ENCODE data around the gene HAO2. TPM values are rescaled to one million over a fixed set of nuclear protein-coding genes. Genes with fewer than 3 reads are reported as not detected.

The HAO2 gene
- total RNA-seq, 6 experiments from 2014 or later: not detected

DNA sequence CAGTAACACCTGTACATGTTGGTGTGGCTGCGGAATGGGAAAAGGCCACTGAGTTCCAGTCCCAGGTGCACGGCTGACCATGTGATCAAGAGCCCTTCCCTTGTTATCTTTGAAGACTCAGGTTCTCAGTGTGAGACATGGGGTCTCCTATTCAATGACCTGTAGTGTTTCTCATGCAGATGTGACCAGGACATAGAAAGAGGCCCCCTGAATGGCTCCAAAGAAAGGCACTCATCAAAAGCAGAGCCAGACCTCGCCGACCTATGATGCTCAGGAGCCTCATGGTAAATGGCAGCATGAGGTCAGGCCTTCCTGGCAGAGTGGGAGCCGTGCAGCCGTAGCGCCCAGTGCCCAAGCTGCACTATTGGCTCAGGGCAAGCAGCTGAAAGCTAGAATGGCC, 42.3 kb upstream of the HAO2 start:
- Mint-ChIP-seq H3K36me3 (ENCODE audit: low read depth) (no peaks in the 10 kb centered on the region), H3K9me3 (no peaks in the 10 kb centered on the region)

DNA sequence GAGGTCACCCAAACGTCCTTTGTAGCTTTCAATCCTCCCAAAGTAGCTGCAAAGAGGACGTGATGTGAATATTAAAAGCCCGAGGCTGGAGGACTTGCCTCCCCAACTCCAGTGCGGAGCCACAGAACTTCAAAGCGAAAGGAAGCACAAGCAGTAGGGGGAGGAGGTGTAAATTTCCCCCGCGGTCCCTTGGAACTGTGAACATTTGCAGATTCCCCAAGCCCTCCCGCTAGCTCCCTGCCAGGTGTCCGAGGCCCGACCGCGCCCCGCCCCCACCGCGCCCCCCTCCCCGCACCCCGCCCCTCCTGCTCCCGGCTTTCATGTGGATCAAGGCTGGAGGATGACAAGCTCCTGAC, 41.5 kb upstream of the HAO2 start:
- Mint-ChIP-seq H3K27me3 (ENCODE audit: insufficient read depth) (peaks cover 24% of the 10 kb centered on the region), H3K4me3 (peak overlapping the region; percentile 71; the same call in 1 of the 2 replicates), H3K36me3 (ENCODE audit: low read depth) (no peaks in the 10 kb centered on the region), H3K9me3 (no peaks in the 10 kb centered on the region), H3K4me1 (ENCODE audit: low read depth) (peaks cover 23% of the 10 kb centered on the region), H3K27ac (no peak overlapping the region)
- no peak for DNase-seq
- TF ChIP-seq, protein P1, sequence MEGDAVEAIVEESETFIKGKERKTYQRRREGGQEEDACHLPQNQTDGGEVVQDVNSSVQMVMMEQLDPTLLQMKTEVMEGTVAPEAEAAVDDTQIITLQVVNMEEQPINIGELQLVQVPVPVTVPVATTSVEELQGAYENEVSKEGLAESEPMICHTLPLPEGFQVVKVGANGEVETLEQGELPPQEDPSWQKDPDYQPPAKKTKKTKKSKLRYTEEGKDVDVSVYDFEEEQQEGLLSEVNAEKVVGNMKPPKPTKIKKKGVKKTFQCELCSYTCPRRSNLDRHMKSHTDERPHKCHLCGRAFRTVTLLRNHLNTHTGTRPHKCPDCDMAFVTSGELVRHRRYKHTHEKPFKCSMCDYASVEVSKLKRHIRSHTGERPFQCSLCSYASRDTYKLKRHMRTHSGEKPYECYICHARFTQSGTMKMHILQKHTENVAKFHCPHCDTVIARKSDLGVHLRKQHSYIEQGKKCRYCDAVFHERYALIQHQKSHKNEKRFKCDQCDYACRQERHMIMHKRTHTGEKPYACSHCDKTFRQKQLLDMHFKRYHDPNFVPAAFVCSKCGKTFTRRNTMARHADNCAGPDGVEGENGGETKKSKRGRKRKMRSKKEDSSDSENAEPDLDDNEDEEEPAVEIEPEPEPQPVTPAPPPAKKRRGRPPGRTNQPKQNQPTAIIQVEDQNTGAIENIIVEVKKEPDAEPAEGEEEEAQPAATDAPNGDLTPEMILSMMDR (IDR thresholded peaks at IDR 0.05): no peak

More for the DNA sequence above, 42.3 kb upstream of the HAO2 start:
- peaks cover 29% of the 10 kb centered on the region for H3K27me3 Mint-ChIP-seq (ENCODE audit: insufficient read depth)
- no peak overlapping the region for H3K4me3 Mint-ChIP-seq
- TF ChIP-seq, protein P1 (IDR thresholded peaks at IDR 0.05): no peak
- H3K4me1 Mint-ChIP-seq (ENCODE audit: low read depth): peaks cover 23% of the 10 kb centered on the region
- H3K27ac Mint-ChIP-seq: no peak overlapping the region
- DNase-seq: no peak

DNA sequence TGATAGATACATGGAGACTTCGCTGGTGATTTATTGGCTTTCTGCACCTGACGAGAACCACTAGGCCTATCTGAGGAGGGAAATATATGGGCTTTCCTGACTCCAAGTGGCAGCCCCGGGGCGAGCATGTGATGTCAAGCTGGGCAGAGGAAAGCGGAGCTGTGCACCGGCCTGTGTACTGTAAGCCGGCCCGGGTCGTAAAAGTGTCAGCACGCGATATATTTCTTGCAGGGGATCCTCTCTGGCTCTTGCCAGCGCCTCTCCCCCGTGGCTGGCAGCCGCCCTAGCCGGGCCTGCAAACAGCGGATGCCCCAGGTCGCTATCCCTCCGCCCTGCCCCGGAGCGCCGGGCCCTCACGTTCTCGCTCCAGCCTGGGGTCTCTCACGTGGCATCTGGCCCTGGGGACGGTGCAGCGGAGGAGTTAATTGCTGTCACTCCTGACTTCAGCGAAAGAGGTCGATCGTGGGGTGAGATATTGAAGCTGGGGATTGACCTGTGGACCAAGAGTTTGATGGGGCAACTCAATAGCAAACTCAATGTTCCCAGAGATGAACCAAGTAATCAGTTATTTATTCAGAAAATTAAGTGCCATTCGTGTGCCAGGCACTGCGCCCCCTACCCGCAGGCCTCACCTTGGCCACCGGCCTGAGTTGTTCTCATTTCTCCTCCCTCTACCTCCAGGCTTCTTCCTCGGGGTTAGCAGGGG, 41.0 kb upstream of the HAO2 start:
- Mint-ChIP-seq H3K4me3 (peak overlapping the region; percentile 71; the same call in 1 of the 2 replicates), H3K27me3 (ENCODE audit: insufficient read depth) (peaks cover 27% of the 10 kb centered on the region), H3K4me1 (ENCODE audit: low read depth) (peaks cover 23% of the 10 kb centered on the region), H3K36me3 (ENCODE audit: low read depth) (no peaks in the 10 kb centered on the region), H3K9me3 (no peaks in the 10 kb centered on the region), H3K27ac (no peak overlapping the region)
- no peak for DNase-seq
- TF ChIP-seq, protein P1 (IDR thresholded peaks at IDR 0.05): peak; percentile 64

DNA sequence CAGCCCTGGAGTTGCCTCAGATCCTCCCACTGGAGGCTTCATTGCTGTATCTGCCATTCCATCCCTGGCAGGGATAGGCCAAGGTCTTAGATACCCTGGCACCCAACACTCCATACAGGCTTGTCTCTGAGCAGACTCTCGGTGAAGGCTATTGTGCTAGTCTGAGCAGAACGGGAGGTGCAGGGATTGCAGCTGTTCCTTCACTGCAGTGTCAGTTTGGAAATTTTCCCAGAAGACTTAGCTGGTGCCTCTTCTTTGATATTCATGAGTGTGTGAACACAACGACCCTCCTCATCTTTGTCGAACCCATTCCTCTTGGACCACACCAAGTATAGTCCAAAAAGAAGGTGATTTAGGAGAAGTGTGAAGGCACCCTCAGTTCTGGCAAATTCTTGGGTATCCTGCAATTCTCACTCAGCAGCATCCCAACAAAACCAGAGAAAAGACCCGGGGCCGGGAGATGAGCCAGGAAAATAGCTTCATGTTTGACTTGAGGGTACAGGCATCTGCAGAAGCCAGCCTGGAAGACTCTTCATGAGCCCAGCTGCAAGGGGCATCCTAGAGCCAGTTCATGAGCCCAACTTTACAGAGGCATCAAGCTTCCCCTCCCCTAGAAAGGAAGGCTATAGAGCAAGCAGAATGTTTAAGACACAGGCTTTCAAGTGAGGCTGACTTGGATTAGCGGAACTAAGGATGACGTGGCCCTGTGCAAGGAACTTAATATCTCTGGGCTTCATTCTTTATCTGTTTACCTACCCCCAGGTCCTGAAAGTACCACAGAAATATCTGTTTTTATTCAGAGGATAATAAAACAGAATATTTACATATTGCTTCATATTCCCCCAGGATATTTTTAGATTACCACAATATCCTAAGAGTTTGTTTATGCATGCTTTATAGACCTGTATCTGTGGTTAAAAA, 38.8 kb upstream of the HAO2 start:
- peaks cover 23% of the 10 kb centered on the region for H3K4me1 Mint-ChIP-seq (ENCODE audit: low read depth)
- no peak overlapping the region for H3K4me3 Mint-ChIP-seq
- DNase-seq: no peak

DNA sequence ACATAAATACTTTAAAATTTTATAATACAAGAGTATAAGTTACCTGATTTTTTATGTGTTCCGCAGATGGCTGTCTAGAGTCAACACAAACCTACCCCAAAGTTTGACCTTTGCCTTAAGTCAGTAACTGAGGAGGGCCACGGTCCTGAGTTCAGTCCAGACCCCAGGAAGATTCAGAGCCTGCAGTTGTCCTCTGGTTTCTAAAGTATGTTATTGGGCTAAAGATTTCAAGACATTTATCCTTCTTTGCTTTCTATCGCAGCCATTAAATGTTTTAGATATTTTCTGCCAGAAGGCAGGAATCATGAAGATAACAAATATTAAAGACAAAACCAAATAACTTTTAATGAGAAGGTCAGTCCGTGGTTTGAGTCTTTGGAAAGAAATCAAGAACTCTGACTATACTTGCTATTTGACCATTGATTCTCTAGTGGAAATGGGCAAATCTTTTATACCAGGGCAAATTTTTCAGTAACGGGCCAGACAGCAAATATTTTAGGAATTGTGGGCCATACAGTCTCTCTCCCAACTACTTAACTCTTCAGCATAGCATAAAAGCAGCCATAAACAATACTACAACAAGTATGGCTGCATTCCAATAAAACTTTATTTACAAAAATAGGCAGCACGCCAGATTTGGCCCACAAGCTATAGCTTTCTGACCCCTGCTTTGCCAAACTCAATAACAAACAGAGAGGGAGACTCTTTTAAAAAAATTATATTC, 38.0 kb upstream of the HAO2 start:
- H3K36me3 Mint-ChIP-seq (ENCODE audit: low read depth): no peaks in the 10 kb centered on the region
- H3K4me1 Mint-ChIP-seq (ENCODE audit: low read depth): peaks cover 23% of the 10 kb centered on the region
- no peak overlapping the region for H3K4me3 Mint-ChIP-seq
- peak; percentile 59 for DNase-seq
- no peaks in the 10 kb centered on the region for H3K9me3 Mint-ChIP-seq
- TF ChIP-seq, protein P1 (IDR thresholded peaks at IDR 0.05): no peak
- peaks cover 25% of the 10 kb centered on the region for H3K27me3 Mint-ChIP-seq (ENCODE audit: insufficient read depth)
- H3K27ac Mint-ChIP-seq: no peak overlapping the region

More for the DNA sequence above, 38.8 kb upstream of the HAO2 start:
- no peaks in the 10 kb centered on the region for H3K36me3 Mint-ChIP-seq (ENCODE audit: low read depth)
- TF ChIP-seq, protein P1 (IDR thresholded peaks at IDR 0.05): no peak
- no peaks in the 10 kb centered on the region for H3K9me3 Mint-ChIP-seq
- H3K27ac Mint-ChIP-seq: no peak overlapping the region
- peaks cover 26% of the 10 kb centered on the region for H3K27me3 Mint-ChIP-seq (ENCODE audit: insufficient read depth)

All from HFFc6 (cell line).